ENCODE measurements around the gene STAT1. TPM values are rescaled to one million over a fixed set of nuclear protein-coding genes. Genes with fewer than 3 reads are reported as not detected.
"Not testable (repeated sequence)": the region's sequence is repeated elsewhere in the genome, so short reads cannot be mapped to it uniquely, and the experiment has no call there.

Gene STAT1
- total RNA-seq, 1 donor from 2014 or later, result 140 TPM

- Mint-ChIP-seq H3K4me3 (ENCODE audit: unreplicated experiment) (no peak overlapping the region), H3K9me3 (ENCODE audit: low read depth) (no peaks in the 10 kb centered on the region), H3K27ac (ENCODE audit: unreplicated experiment) (peak overlapping the region; percentile 23), H3K27me3 (ENCODE audit: low read depth) (no peaks in the 10 kb centered on the region), H3K4me1 (ENCODE audit: low read depth) (no peaks in the 10 kb centered on the region), H3K36me3 (ENCODE audit: low read depth) (peaks cover 66% of the 10 kb centered on the region)
- TF ChIP-seq CTCF (IDR thresholded peaks at IDR 0.05), result peak; percentile 80
- no peak for DNase-seq (ENCODE audit: low spot score)
Measured at GRCh38 chr2:190996338-190996946, 17.5 kb downstream of the STAT1 start.

- not testable (repeated sequence) for DNase-seq (ENCODE audit: low spot score); H3K4me3 Mint-ChIP-seq (ENCODE audit: unreplicated experiment); H3K4me1 Mint-ChIP-seq (ENCODE audit: low read depth); H3K9me3 Mint-ChIP-seq (ENCODE audit: low read depth); H3K27ac Mint-ChIP-seq (ENCODE audit: unreplicated experiment); H3K27me3 Mint-ChIP-seq (ENCODE audit: low read depth)
- peaks cover 66% of the 10 kb centered on the region for H3K36me3 Mint-ChIP-seq (ENCODE audit: low read depth)
Measured at GRCh38 chr2:190995315-190995714, 18.7 kb downstream of the STAT1 start.

- Mint-ChIP-seq H3K27me3 (ENCODE audit: low read depth) (no peaks in the 10 kb centered on the region), H3K36me3 (ENCODE audit: low read depth) (peaks cover 64% of the 10 kb centered on the region), H3K27ac (ENCODE audit: unreplicated experiment) (peak overlapping the region; percentile 3), H3K4me3 (ENCODE audit: unreplicated experiment) (no peak overlapping the region), H3K4me1 (ENCODE audit: low read depth) (no peaks in the 10 kb centered on the region), H3K9me3 (ENCODE audit: low read depth) (no peaks in the 10 kb centered on the region)
- no peak for TF ChIP-seq CTCF (IDR thresholded peaks at IDR 0.05)
- DNase-seq (ENCODE audit: low spot score), result no peak
Measured at GRCh38 chr2:190994148-190994547, 19.8 kb downstream of the STAT1 start.

GRCh38 chr2:190993292-190993643, 20.7 kb downstream of the STAT1 start:
- TF ChIP-seq CTCF (IDR thresholded peaks at IDR 0.05), result no peak
- DNase-seq (ENCODE audit: low spot score), result no peak
- Mint-ChIP-seq H3K36me3 (ENCODE audit: low read depth) (peaks cover 64% of the 10 kb centered on the region), H3K27ac (ENCODE audit: unreplicated experiment) (peak overlapping the region; percentile 0), H3K9me3 (ENCODE audit: low read depth) (no peaks in the 10 kb centered on the region), H3K4me3 (ENCODE audit: unreplicated experiment) (no peak overlapping the region), H3K27me3 (ENCODE audit: low read depth) (no peaks in the 10 kb centered on the region), H3K4me1 (ENCODE audit: low read depth) (no peaks in the 10 kb centered on the region)

- H3K36me3 Mint-ChIP-seq (ENCODE audit: low read depth), result peaks cover 56% of the 10 kb centered on the region
- H3K4me3 Mint-ChIP-seq (ENCODE audit: unreplicated experiment), result no peak overlapping the region
- no peak overlapping the region for H3K27ac Mint-ChIP-seq (ENCODE audit: unreplicated experiment)
- no peaks in the 10 kb centered on the region for H3K27me3 Mint-ChIP-seq (ENCODE audit: low read depth)
- no peaks in the 10 kb centered on the region for H3K4me1 Mint-ChIP-seq (ENCODE audit: low read depth)
- no peak for DNase-seq (ENCODE audit: low spot score)
- H3K9me3 Mint-ChIP-seq (ENCODE audit: low read depth), result no peaks in the 10 kb centered on the region
- no peak for TF ChIP-seq CTCF (IDR thresholded peaks at IDR 0.05)
Measured at GRCh38 chr2:190990132-190990531, 23.8 kb downstream of the STAT1 start.

GRCh38 chr2:190988910-190989309, 25.1 kb downstream of the STAT1 start:
- Mint-ChIP-seq H3K4me3 (ENCODE audit: unreplicated experiment) (no peak overlapping the region), H3K9me3 (ENCODE audit: low read depth) (no peaks in the 10 kb centered on the region), H3K27me3 (ENCODE audit: low read depth) (no peaks in the 10 kb centered on the region), H3K4me1 (ENCODE audit: low read depth) (peaks cover 7% of the 10 kb centered on the region), H3K36me3 (ENCODE audit: low read depth) (peaks cover 57% of the 10 kb centered on the region), H3K27ac (ENCODE audit: unreplicated experiment) (no peak overlapping the region)
- no peak for DNase-seq (ENCODE audit: low spot score)
- TF ChIP-seq CTCF (IDR thresholded peaks at IDR 0.05), result no peak

All from chondrocyte (in vitro differentiated cells).